Astrocyte of the cerebellum (primary cell): ENCODE measurements around the gene PEDS1.
"Not testable (repeated sequence)": the region's sequence is repeated elsewhere in the genome, so short reads cannot be mapped to it uniquely, and the experiment has no call there.

ENCODE experiments used
- DNase-seq: peaks from one replicate; pipeline ENCODE4 v3.0.0-alpha.2; 2011; ENCODE audit warnings: low read depth
- H3K4me3 ChIP-seq: 2 replicates; pipeline ENCODE4 v1.5.1; 2011; ENCODE audit warnings: mild to moderate bottlenecking, low read depth, low read length, moderate library complexity
- CTCF ChIP-seq: IDR thresholded peaks from 2 replicates; pipeline ENCODE4 v1.5.1; 2012; ENCODE audit warnings: low read length, low read depth, moderate library complexity, mild to moderate bottlenecking; ENCODE audit errors: missing control alignments
- in situ Hi-C: cut with HindIII; loops from 2 replicates; pipeline ENCODE4 v1.10.0; 2017; ENCODE audit warnings: low sequenced_read_pairs

The PEDS1 gene

GRCh38 chr20:50172347-50173013 is 19.0 kb upstream of the PEDS1 start:
- in situ Hi-C loops, result no loop called here
- H3K4me3 ChIP-seq, result peak overlapping the region; percentile 42
- DNase-seq, result no peak
- no peak for TF ChIP-seq CTCF

- no peak for TF ChIP-seq CTCF
- in situ Hi-C loops, result no loop called here
- no peak overlapping the region for H3K4me3 ChIP-seq
- no peak for DNase-seq
Measured at GRCh38 chr20:50170549-50171220, 17.2 kb upstream of the PEDS1 start.

- in situ Hi-C loops, result no loop called here
- no peak for DNase-seq
- peak; percentile 96 for TF ChIP-seq CTCF
- H3K4me3 ChIP-seq, result no peak overlapping the region
Measured at GRCh38 chr20:50169329-50169823, 15.9 kb upstream of the PEDS1 start.

GRCh38 chr20:50165684-50166554 is 12.4 kb upstream of the PEDS1 start:
- in situ Hi-C loops, result no loop called here
- peak; percentile 100 for DNase-seq
- H3K4me3 ChIP-seq, result peak overlapping the region; percentile 33
- no peak for TF ChIP-seq CTCF

GRCh38 chr20:50163570-50164317 is 10.2 kb upstream of the PEDS1 start:
- TF ChIP-seq CTCF, result no peak
- no peak overlapping the region for H3K4me3 ChIP-seq
- in situ Hi-C loops, result no loop called here
- DNase-seq, result no peak

- in situ Hi-C loops, DNase-seq, H3K4me3 ChIP-seq: not testable (repeated sequence)
Measured at GRCh38 chr20:50161494-50161893, 8.0 kb upstream of the PEDS1 start.
